A549 (cell line): ENCODE measurements around the gene APC2.
"Not testable (repeated sequence)": the region's sequence is repeated elsewhere in the genome, so short reads cannot be mapped to it uniquely, and the experiment has no call there.

ENCODE experiments used
- CHD4 ChIP-seq: fragments of 200-600 bp; sonication (generic); IDR thresholded peaks from 2 replicates; pipeline ENCODE4 v1.6.1; 2016; ENCODE audit warnings: antibody characterized with exemption, mild to moderate bottlenecking, borderline replicate concordance
- FOSL2 ChIP-seq, 2 experiments: fragments of 450-650 bp in 1 of 2; fragments of >200 bp in 1 of 2; sonication (Bioruptor Twin) in 1 of 2; formaldehyde crosslinking; IDR thresholded peaks; 2 replicates each; pipeline versions ENCODE4 v1.5.0 to v1.6.1; 2016 to 2020; ENCODE audit warnings: mild to moderate bottlenecking in 1 of 2, moderate library complexity in 1 of 2
- KDM1A ChIP-seq: fragments of 200-600 bp; sonication (generic); IDR thresholded peaks from 2 replicates; pipeline ENCODE4 v1.6.1; 2016; ENCODE audit warnings: low read depth, mild to moderate bottlenecking
- RAD21 ChIP-seq, 2 experiments: fragments of >200 bp in 1 of 2; sonication (Bioruptor Twin) in 1 of 2; formaldehyde crosslinking in 1 of 2; IDR thresholded peaks in 1 of 2; conservative IDR thresholded peaks in 1 of 2; 2 replicates in 1 of 2; 3 replicates in 1 of 2; pipeline ENCODE4 v1.6.1; 2012 to 2018; ENCODE audit warnings: inconsistent platforms in 1 of 2
- TP53 ChIP-seq: fragments of 250-450 bp; sonication (Bioruptor Pico); IDR thresholded peaks from 2 replicates; pipeline ENCODE4 v1.5.0; 2021; ENCODE audit warnings: mild to moderate bottlenecking, moderate library complexity
- ZC3H11A ChIP-seq: fragments of 450-650 bp; IDR thresholded peaks from 2 replicates; pipeline ENCODE4 v1.6.1; 2014; ENCODE audit warnings: antibody characterized with exemption, mild to moderate bottlenecking
- ZFP36 ChIP-seq: fragments of 450-650 bp; IDR thresholded peaks from 2 replicates; pipeline ENCODE4 v1.6.1; 2014; ENCODE audit warnings: borderline replicate concordance; ENCODE audit not compliant: partially characterized antibody
- TF ChIP-seq, protein P1 (sequence below): fragments of >200 bp; sonication (Bioruptor Twin); formaldehyde crosslinking; IDR thresholded peaks from 3 replicates; pipeline ENCODE4 v1.5.1; 2016
- TF ChIP-seq, protein P2 (sequence below): fragments of 200-600 bp; sonication (generic); IDR thresholded peaks from 2 replicates; pipeline ENCODE4 v1.6.1; 2016; ENCODE audit warnings: antibody characterized with exemption, mild to moderate bottlenecking, moderate library complexity

DNA sequence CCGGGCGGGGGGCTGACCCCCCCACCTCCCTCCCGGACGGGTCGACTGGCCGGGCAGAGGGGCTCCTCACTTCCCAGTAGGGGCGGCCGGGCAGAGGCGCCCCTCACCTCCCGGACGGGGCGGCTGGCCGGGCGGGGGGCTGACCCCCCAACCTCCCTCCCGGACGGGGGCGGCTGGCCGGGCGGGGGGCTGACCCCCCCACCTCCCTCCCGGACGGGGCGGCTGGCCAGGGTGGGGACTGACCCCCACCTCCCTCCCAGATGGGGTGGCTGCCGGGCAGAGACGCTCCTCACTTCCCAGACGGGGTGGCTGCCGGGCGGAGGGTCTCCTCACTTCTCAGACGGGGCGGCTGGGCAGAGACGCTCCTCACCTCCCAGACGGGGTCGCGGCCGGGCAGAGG, 49.3 kb downstream of the APC2 start:
- not testable (repeated sequence) for TF ChIP-seq ZC3H11A; CHD4; ZFP36; FOSL2 (IDR thresholded peaks at IDR 0.05); FOSL2 (CRISPR knock-in tag; IDR thresholded peaks at IDR 0.05); RAD21 (conservative IDR thresholded peaks at IDR 0.05 in 1 of 2, IDR thresholded peaks at IDR 0.05 in 1 of 2); TP53 (CRISPR knock-in tag); KDM1A
- TF ChIP-seq, protein P1, sequence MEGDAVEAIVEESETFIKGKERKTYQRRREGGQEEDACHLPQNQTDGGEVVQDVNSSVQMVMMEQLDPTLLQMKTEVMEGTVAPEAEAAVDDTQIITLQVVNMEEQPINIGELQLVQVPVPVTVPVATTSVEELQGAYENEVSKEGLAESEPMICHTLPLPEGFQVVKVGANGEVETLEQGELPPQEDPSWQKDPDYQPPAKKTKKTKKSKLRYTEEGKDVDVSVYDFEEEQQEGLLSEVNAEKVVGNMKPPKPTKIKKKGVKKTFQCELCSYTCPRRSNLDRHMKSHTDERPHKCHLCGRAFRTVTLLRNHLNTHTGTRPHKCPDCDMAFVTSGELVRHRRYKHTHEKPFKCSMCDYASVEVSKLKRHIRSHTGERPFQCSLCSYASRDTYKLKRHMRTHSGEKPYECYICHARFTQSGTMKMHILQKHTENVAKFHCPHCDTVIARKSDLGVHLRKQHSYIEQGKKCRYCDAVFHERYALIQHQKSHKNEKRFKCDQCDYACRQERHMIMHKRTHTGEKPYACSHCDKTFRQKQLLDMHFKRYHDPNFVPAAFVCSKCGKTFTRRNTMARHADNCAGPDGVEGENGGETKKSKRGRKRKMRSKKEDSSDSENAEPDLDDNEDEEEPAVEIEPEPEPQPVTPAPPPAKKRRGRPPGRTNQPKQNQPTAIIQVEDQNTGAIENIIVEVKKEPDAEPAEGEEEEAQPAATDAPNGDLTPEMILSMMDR, result not testable (repeated sequence)
- TF ChIP-seq, protein P2, sequence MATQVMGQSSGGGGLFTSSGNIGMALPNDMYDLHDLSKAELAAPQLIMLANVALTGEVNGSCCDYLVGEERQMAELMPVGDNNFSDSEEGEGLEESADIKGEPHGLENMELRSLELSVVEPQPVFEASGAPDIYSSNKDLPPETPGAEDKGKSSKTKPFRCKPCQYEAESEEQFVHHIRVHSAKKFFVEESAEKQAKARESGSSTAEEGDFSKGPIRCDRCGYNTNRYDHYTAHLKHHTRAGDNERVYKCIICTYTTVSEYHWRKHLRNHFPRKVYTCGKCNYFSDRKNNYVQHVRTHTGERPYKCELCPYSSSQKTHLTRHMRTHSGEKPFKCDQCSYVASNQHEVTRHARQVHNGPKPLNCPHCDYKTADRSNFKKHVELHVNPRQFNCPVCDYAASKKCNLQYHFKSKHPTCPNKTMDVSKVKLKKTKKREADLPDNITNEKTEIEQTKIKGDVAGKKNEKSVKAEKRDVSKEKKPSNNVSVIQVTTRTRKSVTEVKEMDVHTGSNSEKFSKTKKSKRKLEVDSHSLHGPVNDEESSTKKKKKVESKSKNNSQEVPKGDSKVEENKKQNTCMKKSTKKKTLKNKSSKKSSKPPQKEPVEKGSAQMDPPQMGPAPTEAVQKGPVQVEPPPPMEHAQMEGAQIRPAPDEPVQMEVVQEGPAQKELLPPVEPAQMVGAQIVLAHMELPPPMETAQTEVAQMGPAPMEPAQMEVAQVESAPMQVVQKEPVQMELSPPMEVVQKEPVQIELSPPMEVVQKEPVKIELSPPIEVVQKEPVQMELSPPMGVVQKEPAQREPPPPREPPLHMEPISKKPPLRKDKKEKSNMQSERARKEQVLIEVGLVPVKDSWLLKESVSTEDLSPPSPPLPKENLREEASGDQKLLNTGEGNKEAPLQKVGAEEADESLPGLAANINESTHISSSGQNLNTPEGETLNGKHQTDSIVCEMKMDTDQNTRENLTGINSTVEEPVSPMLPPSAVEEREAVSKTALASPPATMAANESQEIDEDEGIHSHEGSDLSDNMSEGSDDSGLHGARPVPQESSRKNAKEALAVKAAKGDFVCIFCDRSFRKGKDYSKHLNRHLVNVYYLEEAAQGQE, result not testable (repeated sequence)
